Type B pancreatic cell (in vitro differentiated cells): ENCODE results near the gene OBP2A. TPM values are rescaled to one million over a fixed set of nuclear protein-coding genes. Genes with fewer than 3 reads are reported as not detected.

Experiments
- DNase-seq: peaks from one replicate; pipeline ENCODE4 v3.0.0; 2021; ENCODE audit warnings: mixed read lengths; ENCODE audit not compliant: unreplicated experiment; ENCODE audit errors: extremely low spot score
- H3K27ac Mint-ChIP-seq: 2 replicates; pipeline ENCODE4 v1.8.0; 2021; ENCODE audit warnings: mild to moderate bottlenecking, mixed read lengths
- H3K27me3 Mint-ChIP-seq: 2 replicates; pipeline ENCODE4 v1.8.0; 2021; ENCODE audit warnings: mixed read lengths
- H3K36me3 Mint-ChIP-seq: 2 replicates; pipeline ENCODE4 v1.8.0; 2021; ENCODE audit warnings: mixed read lengths
- H3K4me1 Mint-ChIP-seq: one replicate; pipeline ENCODE4 v1.8.0; 2021; ENCODE audit warnings: mixed read lengths; ENCODE audit not compliant: unreplicated experiment
- H3K4me3 Mint-ChIP-seq: 2 replicates; pipeline ENCODE4 v1.8.0; 2021; ENCODE audit warnings: mild to moderate bottlenecking, mixed read lengths
- H3K9me3 Mint-ChIP-seq: 2 replicates; pipeline ENCODE4 v1.8.0; 2021; ENCODE audit warnings: mixed read lengths
- CTCF ChIP-seq: fragments of 200-600 bp; sonication (generic); conservative IDR thresholded peaks from 2 replicates; pipeline ENCODE4 v1.5.0; 2021; ENCODE audit warnings: antibody characterized with exemption, mild to moderate bottlenecking
- total RNA-seq: library from RNA; stranded (reverse); gene quantifications from 2 replicates; pipeline ENCODE4 v1.2.1, GENCODE V29; 2021; ENCODE audit warnings: low replicate concordance

OBP2A gene
- total RNA-seq, 1 donor from 2014 or later, result not detected

GRCh38 chr9:135574943-135575342, 29.0 kb downstream of the OBP2A start:
- no peak for TF ChIP-seq CTCF
- H3K36me3 Mint-ChIP-seq, result no peaks in the 10 kb centered on the region
- no peak overlapping the region for H3K4me3 Mint-ChIP-seq
- no peaks in the 10 kb centered on the region for H3K27me3 Mint-ChIP-seq
- H3K4me1 Mint-ChIP-seq, result no peaks in the 10 kb centered on the region
- DNase-seq, result peak; percentile 66
- H3K27ac Mint-ChIP-seq, result no peak overlapping the region
- H3K9me3 Mint-ChIP-seq, result no peaks in the 10 kb centered on the region

DNA sequence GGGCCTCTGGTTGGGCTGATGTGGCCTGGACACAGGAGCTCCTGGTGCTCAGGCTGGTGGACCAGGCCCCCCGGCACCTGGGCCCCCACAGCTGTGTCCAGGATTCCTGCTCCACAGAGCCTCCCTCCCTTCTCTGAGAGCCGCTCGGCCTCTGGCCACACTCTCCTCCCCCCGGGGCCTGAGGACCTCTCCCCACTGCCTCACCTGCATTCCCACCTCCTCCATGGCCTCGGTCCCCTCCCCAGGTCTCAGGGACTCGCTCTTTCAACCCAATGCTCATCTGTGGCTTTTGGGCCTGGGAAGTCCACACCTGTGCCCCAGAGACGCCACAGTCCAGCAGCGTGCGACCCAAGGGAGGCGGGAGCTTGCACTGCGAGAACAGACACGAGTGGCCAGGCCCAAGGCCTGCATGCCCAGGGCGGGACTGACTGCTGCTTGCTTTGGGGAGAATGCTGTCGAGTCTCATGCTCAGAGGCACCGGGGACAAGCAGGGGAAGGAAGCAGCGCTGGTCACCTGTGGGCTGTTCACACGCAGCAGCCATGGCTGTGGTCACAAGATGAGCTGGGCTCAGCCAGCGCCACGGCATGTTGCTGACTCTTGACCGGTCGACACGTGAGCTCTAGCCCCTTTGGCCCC, 30.2 kb downstream of the OBP2A start:
- no peak for TF ChIP-seq CTCF
- H3K27ac Mint-ChIP-seq, result no peak overlapping the region
- H3K4me1 Mint-ChIP-seq, result no peaks in the 10 kb centered on the region
- no peaks in the 10 kb centered on the region for H3K27me3 Mint-ChIP-seq
- H3K9me3 Mint-ChIP-seq, result no peaks in the 10 kb centered on the region
- peak; percentile 65 for DNase-seq
- no peaks in the 10 kb centered on the region for H3K36me3 Mint-ChIP-seq
- no peak overlapping the region for H3K4me3 Mint-ChIP-seq

DNA sequence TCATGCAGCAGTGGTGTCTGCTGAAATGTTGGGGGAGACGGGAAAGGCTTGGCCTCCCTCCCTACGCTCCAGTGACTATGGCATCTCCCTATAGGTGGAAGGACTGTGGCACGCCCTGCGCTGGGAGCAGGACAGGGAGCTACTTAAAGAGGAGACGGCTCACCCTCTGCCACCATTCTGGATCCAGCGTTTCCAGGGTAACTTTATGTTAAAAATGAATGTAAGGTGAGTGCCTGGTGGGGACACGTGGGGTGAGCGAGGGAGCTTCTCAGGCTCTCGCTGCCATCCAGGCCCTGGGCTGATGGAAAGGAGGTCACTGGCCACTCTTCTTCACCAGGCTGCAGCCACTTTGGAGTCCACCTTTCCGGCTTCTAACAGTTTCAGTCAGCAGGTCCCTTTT, 31.3 kb downstream of the OBP2A start:
- H3K4me3 Mint-ChIP-seq, result no peak overlapping the region
- H3K36me3 Mint-ChIP-seq, result no peaks in the 10 kb centered on the region
- no peak overlapping the region for H3K27ac Mint-ChIP-seq

DNA sequence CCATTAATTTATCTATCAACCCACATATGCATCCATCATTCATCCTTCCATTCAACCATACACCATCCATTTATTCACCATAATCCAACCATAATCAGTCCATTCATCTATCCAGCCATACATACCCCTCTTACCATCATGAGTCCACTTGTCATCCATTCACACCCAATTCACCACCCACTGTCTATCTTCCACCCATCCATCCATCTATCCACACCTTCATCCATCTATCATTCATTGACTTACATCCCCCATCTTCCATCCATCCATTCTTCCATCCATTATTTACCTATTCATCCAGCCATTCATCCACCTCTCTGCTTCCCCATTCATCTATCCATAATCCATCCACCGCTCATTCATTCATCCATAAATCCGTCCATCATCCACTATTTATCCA, 33.4 kb downstream of the OBP2A start:
- Mint-ChIP-seq H3K4me3 (no peak overlapping the region), H3K36me3 (no peaks in the 10 kb centered on the region), H3K27ac (no peak overlapping the region), H3K27me3 (no peaks in the 10 kb centered on the region), H3K9me3 (no peaks in the 10 kb centered on the region), H3K4me1 (no peaks in the 10 kb centered on the region)
- DNase-seq, result no peak
- TF ChIP-seq CTCF, result no peak

More for the DNA sequence above, 31.3 kb downstream of the OBP2A start:
- no peak for TF ChIP-seq CTCF
- peak; percentile 39 for DNase-seq
- no peaks in the 10 kb centered on the region for H3K4me1 Mint-ChIP-seq
- H3K9me3 Mint-ChIP-seq, result no peaks in the 10 kb centered on the region
- no peaks in the 10 kb centered on the region for H3K27me3 Mint-ChIP-seq

DNA sequence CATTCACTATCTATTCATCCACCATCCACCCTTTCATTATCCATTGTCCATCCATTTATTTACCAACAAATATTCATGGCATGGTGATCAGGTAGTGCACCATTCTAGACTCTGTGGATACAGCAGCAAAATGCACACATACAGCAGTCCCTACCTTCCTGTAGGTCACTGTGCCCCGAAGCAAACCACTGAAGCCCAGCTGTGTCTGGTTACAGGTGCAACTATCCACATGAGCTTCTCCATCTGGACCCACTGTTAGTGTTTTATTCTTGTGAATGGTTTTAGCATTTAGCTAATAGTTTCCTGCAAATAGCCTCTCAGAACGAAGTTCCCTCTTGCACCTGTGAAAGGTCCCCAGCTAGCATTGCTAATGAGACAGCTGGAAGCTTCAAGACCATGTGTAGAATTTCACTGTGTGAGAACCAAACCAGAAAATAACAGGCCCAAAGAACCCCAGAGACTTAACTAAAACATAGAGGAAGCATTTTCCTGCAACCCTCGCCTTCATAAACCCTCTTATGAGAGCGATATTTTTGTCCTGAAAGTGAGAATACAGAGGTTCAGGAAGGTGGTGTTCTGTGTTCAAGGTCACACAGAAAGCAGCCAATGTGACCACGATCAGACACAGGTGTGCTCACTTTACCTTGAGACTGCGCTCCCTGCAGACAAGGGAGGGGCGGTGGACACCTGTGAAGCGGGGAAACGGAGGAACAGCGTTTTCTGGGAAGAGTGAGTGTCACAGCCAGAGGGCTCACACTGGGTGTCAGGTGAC, 34.1 kb downstream of the OBP2A start:
- Mint-ChIP-seq H3K9me3 (no peaks in the 10 kb centered on the region), H3K27me3 (no peaks in the 10 kb centered on the region), H3K27ac (no peak overlapping the region), H3K36me3 (no peaks in the 10 kb centered on the region), H3K4me3 (no peak overlapping the region), H3K4me1 (no peaks in the 10 kb centered on the region)
- peak; percentile 55 for DNase-seq
- TF ChIP-seq CTCF, result no peak
